Right lobe of liver (tissue), 4 donors: ENCODE measurements around the gene LRP5.

Experiments
- POLR2A ChIP-seq: fragments of 450-650 bp; IDR thresholded peaks from one replicate; pipeline ENCODE4 v1.6.1; 2017; ENCODE audit warnings: antibody characterized with exemption, mild to moderate bottlenecking
- TF ChIP-seq, protein P1 (sequence below), 4 donors: fragments of 200-600 bp in 3 of 4; fragments of 450-650 bp in 1 of 4; IDR thresholded peaks; one replicate each; pipeline versions ENCODE4 v1.5.1 to v1.8.0; 2016 to 2022; ENCODE audit warnings: antibody characterized with exemption in 4 of 4, mild to moderate bottlenecking in 2 of 4
- donor health status: DM: no; HTN: no; CAD: no.
- donor health status: DM: no; HTN: no; CAD: no.
- donor health status: DM: no; HTN: yes; CAD: no.

DNA sequence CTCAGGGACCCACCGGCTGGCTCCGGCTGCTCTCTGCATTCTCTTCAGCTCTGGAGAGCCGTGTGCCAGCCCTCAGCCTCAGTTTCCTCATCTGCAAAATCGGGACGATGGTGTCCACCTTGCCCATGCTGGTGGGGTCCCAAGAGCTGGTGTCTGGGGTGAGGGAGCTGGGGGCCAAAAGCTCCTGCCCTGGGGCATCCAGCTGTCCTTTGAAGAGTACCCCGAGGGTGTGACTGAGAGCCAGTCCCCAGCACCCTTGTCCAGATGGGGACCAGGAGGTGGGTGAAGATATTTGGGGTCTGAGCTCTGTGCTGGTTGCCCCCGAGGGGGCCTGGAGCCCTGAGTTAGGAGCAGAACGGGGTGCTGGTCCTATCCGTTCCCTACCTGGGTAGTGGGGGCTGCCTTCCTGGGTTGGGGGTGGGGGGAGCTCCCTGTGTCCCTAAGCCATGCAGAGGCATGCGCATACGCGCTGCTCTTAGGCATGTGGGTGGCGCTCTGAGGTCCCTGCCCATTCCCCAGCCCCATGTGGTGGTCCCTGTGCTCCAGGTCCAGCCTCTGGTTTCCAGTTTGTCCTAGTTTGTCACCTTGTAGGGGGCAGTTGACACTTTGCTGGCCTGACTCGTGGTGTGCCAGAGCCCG lies 4.9 kb downstream of the LRP5 start:
- TF ChIP-seq, protein P1, sequence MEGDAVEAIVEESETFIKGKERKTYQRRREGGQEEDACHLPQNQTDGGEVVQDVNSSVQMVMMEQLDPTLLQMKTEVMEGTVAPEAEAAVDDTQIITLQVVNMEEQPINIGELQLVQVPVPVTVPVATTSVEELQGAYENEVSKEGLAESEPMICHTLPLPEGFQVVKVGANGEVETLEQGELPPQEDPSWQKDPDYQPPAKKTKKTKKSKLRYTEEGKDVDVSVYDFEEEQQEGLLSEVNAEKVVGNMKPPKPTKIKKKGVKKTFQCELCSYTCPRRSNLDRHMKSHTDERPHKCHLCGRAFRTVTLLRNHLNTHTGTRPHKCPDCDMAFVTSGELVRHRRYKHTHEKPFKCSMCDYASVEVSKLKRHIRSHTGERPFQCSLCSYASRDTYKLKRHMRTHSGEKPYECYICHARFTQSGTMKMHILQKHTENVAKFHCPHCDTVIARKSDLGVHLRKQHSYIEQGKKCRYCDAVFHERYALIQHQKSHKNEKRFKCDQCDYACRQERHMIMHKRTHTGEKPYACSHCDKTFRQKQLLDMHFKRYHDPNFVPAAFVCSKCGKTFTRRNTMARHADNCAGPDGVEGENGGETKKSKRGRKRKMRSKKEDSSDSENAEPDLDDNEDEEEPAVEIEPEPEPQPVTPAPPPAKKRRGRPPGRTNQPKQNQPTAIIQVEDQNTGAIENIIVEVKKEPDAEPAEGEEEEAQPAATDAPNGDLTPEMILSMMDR (IDR thresholded peaks at IDR 0.05): no peak
- TF ChIP-seq POLR2A: no peak
